RPMI7951 (cell line): ENCODE results near the gene NEURL4. TPM values are rescaled to one million over a fixed set of nuclear protein-coding genes. Genes with fewer than 3 reads are reported as not detected.
"Not testable (repeated sequence)": the region's sequence is repeated elsewhere in the genome, so short reads cannot be mapped to it uniquely, and the experiment has no call there.

Experiments
- DNase-seq: peaks from one replicate; pipeline ENCODE4 v3.0.0-alpha.2; 2012; ENCODE audit warnings: low read depth
- total RNA-seq: library from RNA; depleted of rRNA; stranded (reverse); fragments of >200 nt; shearing (Covaris generic); gene quantifications from 2 replicates; pipeline ENCODE4 v1.2.3, GENCODE V29; 2014

Gene NEURL4
- total RNA-seq, 1 experiment from 2014 or later: 3.5 TPM

DNA sequence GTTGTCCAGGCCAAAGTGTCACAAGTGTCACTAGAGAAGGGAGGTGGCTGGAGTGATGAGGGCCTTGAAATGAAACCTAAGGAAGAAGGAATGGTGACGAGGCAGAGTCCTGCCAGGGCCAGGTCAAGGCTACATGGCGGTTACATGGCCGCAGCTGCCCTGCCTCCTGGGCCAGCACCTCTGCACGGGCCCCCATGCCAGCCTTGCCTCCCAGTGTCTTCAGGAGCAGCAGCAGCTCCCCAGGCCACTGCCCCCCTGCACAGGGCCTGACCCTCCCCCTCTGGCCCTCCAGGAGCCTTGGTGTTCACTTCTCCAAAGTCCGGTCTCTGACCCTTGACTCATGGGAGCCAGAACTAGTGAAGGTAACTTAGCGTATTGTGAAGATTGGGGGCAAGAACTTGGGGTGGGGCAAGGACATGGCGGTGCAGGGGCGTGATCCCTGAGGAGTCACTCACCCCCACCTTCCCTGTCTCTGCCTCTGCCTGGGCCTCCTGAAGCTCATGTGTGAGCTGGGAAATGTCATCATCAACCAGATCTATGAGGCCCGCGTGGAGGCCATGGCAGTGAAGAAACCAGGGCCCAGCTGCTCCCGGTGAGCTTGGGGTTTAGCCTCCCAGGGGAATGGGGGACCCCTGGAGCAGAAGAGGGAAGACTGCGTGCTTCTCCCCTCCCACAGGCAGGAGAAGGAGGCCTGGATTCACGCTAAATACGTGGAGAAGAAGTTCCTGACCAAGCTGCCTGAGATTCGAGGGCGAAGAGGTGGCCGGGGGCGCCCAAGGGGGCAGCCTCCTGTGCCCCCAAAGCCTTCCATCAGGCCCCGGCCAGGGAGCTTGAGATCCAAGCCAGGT is 18.7 kb upstream of the NEURL4 start:
- DNase-seq: no peak

DNA sequence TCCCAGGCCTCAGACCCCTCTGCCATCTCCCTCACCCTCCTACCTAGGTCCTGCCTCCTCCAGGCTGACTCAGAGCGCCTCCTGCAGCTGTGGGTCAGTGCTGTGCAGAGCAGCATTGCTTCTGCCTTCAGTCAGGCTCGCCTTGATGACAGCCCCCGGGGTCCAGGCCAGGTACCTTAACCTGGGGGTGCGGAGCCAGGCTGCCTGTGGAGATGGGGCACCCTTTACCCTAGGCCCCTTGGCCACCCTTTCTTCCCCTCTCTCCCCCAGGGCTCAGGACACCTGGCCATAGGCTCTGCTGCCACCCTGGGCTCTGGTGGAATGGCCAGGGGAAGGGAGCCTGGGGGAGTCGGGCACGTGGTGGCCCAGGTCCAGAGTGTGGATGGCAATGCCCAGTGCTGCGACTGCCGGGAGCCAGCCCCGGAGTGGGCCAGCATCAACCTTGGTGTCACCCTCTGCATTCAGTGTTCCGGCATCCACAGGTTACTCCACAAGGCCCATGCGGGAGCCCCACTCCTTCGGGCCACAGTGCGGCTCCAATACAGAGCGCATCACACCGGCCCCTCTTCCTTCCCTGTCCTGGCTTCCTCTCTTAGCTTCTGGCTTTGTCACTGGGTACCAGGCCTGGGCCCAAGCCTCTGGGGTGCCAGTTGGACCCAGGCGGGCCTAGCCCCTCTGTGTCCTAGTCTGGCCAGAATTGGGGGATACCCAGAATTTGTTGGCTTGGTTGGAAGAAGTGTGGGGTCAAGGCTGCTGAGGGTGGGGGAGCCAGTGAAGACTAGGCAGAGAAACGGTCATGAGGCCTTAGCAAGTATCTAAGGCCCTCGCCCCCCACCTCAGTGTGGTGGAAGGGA is 17.9 kb upstream of the NEURL4 start:
- no peak for DNase-seq

DNA sequence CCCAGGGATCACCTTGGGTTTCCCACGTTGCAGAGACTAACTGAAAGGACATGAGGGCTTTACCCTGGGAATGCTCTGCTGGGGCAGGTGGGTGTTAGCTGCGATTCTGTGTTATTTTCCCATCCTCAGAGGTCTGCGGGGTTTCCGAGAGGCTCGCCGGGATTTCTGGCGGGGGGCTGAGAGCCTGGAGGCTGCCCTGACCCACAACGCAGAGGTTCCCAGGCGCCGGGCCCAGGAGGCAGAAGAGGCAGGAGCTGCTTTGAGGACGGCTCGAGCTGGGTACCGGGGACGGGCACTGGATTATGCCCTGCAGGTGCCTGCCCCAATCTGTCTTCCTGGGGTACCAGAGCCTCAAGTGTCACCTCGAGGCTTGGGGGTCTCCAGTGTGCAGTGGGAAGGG is 14.1 kb upstream of the NEURL4 start:
- no peak for DNase-seq

DNA sequence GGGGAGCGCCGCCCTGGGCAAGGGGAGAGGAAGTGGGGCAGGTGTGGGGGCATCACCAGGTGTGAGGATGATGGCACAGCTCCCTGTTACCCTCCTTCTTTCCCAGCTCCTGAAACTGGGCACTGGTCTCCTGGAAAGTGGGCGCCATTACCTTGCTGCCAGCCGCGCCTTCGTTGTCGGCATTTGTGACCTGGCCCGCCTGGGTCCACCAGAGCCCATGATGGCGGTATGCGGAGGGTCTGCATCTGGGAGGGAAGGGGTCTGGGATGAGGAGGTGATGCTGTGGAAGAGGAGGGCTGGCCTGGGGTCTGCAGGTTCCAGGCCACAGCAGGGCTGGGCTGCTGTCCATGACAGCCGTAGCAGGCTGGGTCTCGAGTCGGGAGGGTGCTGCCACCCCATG is 12.7 kb upstream of the NEURL4 start:
- DNase-seq: no peak

DNA sequence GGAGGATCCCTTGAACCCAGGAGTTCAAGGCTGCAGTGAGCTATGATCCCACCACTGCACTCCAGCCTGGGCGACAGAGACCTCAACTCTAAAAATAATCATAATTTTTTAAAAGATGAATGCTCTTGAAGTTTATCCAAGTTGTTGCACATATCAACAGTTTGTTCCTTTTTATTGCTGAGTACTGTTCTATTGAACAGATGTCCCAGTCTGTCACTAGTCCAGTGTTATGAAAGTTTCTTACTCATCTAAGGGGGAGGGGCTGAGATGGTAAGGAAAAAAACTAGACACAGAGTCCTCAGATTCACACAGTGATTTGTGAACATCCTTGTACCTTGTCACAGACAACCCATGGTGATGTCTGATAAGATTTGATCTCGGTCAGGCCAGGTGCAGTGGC is 11.0 kb upstream of the NEURL4 start:
- DNase-seq: peak; percentile 17

DNA sequence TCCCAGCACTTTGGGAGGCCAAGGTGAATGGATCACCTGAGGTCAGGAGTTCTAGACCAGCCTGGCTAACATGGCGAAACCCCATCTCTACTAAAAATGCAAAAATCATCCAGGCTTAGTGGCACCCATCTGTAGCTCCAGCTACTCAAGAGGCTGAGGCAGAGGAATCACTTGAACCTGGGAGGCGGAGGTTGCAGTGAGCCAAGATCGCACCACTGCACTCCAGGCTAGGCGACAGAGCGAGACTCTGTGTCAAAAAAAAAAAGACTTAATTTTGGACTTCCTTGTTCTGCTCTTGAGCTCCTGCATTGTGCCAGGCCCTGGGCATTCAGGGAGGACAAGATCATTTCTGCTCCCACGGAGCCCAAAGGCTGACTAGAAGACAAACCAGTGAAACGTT is 8.5 kb upstream of the NEURL4 start:
- not testable (repeated sequence) for DNase-seq

DNA sequence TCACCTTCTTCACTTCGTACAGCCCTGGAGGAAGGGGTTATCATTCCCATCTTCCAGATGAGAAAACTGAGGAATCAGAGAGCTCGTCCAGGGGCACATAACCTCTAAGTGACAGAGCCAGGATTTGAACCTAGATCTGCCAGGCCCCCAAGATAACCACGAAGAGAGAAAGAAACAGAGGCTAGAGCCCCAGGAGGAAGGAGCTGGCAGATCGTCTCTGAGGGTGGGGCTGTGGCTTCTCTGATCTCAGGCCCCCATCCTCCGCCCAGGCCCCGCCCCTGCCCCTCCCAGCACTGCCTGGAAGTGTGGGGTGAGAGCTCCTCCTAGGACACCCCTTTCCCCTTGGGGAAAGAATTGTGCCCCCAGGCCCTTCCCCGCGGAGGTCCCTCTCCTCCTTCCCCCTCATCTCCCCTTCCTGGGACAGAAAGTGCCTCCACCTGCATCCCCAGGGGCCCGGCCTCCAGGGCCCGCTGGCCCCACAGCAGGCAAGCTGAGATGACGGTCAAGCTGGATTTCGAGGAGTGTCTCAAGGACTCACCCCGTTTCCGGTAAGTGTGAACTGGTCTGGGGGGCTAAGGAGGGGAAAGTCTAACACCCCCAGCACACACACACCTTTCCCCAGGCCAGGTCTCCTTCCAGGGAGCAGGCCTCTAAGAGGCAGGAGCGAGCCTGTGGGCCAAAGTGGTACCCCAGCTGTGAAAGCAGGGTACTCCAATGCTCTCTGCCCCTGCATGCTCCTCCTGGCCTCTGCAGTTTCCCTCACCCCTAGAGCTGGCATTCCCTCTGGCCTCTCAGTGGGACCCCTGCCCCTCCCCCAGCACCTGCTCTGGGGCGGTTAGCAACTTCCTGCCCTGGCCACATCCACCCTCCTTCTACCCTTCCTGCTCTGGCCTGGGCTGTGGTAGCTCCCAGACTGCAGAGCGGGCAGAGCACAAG is 7.4 kb upstream of the NEURL4 start, which contains the start of gene ACAP1:
TSS of gene ACAP1 (plus strand) at position 290 of the 936 bp plus-strand sequence. CDS start at position 496, 206 bp downstream.
- DNase-seq: no peak

DNA sequence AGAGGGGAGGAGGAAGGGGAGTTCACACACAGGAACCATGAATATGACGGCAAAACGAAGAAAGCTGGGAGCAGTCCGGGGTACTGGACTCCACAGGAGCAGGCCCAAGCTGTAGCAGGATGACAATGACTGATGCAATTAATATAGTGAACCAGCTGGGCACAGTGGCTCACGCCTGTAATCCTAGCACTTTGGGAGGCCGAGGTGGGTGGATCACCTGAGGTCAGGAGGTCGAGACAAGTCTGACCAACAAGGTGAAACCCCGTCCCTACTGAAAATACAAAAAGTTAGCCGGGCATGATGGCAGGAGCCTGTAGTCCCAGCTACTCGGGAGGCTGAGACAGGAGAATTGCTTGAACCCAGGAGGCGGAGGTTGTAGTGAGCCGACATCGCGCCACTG is 6.6 kb upstream of the NEURL4 start:
- DNase-seq: not testable (repeated sequence)

DNA sequence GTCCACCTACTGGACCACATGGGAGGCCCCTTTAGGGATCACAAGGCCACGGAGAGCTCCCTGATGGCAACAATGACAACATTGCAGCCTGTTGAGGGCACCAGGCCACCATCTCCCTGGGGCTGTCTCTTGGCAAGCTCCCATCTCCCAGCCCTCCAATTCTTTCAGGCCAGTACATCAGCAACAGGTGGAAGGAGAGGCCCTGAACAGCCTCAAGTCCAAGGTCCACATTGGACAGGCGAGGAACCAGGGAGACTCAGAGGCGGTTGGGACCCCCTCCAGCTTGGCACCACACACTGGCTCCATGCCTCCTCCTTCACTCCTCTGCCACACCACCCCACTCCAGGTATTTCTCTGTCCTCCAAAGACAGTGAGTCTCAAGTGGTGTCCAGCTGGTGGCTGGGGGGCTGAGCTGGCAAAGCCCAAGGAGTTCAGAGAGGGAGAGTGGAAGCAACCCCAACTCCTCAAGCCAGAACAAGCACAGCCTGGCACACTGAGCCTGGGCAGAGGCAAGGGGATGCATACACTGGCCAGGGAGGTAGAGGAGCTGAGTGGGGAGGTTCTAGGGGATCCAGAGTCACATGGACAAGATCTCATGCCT is 5.9 kb upstream of the NEURL4 start:
- DNase-seq: no peak

DNA sequence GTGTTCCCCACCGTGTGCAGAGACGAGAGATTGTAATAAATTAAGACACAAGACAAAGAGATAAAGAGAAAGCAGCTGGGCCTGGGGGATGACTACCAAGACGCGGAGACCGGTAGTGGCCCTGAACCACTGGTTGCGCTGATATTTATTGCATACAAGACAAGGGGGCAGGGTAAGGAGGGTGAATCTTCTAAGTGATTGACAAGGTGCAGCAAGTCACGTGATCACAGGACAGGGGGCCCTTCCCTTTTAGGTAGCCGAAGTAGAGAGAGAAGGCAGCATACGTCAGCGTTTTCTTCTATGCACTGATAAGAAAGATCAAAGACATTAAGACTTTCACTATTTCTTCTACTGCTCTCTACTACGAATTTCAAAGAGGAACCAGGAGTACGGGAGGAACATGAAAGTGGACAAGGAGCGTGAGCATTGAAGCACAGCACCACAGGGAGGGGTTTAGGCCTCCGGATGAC is 3.5 kb upstream of the NEURL4 start:
- DNase-seq: not testable (repeated sequence)

DNA sequence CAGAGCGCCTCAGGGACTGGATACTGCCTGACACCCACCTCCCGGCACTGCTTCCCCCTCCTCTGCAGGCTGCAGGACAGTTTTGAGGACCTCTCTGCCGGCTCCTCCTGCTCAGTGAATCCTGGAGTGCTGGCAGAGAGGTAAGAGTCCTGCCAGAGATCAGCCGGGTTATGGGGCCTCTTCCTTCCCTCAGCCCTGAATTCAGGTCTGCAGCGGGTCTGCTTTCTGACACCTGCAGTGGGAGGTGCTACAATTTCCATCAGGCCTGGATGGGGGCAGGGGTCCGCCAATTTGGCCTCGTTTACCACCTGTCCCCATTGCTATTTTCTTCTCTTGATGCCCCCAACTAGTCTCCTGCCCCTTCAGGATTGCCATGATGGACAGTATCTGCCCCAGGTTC is 3.0 kb upstream of the NEURL4 start:
- no peak for DNase-seq

DNA sequence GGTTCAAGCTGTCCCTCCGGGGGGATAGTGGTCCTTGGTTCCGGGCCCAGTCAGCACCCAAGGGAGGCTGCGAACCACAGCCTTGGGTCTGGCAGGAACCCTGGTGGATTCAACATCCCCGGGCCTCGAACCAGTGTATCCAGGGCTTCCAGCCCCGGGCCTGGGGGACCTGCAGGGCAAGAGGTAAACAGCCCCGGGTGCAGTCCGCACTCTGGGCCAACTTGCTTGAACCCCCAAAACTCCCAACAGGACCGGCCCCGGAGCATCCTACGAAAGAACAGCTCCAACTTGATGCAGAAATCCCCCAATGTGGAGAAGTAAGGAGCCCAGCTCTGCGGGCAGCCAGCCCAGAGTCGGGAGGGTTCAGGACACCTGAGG is 1.5 kb upstream of the NEURL4 start:
- DNase-seq: no peak

DNA sequence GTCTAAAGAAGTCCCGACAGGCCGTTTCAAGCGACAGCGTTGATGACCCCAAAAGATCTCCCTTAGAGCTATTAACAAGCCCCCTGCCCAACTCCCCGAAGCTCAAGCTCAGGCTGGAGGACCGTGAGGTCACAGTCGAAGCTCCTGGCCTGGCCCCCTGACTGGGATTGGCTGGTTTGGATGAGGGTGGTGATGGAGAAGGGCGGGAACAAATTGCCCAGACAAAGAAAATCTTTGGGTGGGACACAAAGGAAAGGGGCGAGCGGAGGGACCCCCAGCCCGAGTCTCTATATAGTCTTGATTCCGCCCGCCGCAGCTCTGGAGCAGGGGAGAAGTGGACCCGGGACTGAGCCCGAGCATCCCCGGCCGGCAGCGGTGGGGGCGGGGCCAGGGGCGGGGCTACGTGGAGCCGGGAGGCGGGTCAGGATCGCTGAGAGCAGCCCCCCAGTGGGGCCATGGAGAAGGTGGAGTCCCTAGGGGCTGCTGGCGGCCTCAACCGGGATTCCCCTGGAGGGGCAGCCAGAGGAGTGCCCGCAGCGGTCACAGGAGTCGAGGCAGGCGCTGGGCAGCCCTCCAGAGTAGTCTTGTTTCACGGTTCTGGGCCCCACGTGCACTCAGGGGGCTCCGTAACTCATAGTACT is 982 bp upstream of the NEURL4 start:
- DNase-seq: peak; percentile 77

DNA sequence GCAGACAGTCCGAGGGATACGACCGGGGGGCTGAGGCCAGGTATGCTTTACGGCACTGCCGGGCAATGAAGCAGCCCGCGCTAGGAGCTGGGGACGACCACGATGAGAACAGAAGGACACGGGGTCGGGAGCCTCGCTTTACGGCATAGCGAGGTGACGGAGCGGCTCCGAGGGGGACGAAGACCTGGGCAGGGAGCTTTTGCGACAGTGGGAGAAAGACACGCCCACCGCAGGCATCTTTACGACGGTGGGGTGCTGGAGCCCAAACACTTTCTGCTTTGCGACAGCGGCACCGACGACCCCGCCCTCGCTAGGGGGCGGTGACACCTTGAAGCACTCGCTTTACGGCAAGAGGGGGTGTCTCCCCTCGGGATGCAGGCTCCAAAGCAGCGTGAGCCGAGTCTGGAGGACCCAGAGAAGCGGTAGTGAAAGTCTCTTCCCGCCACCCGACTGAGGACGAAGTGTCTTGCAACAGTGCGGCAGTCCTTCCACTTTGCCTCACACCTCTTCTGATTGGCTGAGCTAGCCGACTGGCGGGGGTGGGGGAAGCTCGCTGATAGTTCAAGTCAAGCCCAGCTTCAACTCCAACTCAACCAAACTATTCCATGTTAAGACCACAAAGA is 350 bp upstream of the NEURL4 start:
- DNase-seq: peak; percentile 97

DNA sequence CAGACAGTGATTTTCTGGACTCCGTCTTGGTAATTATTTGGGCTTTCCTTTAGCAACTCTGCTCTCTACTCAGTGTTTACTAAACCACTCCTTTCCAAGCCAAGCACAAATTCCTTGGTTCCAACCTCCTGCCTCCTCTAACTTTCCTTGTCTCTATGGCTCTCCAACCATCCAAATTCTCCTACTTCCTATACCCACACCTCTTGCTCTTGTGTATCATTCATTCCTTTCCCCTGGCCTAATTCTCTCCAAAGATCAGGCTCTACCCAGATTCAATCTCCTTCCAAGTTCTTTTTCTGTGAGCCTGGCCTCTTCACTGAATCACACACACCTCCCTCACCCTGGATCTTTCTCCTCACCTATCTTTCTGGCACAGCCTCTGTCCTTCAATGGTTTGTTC is 1.1 kb downstream of the NEURL4 start:
- DNase-seq: no peak

DNA sequence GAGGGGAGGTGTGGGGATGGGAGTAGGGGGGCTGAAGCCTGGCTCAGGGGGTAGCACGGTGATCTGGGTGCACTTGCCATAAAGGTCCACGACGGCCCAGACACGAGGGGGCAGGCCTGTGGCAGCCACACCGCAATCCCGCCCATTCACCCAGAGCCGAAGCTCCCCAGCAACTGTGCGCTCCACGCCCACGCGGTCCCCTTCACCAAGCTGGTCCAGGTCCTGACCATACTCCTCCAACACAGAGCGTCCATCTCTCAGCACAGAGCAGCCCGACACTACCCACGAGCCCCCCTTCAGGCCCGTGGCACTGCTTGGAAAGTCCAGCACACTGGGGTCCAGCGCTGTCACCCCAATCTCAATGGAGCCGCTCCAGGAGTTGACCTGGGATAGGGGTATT is 1.6 kb downstream of the NEURL4 start:
- DNase-seq: no peak

DNA sequence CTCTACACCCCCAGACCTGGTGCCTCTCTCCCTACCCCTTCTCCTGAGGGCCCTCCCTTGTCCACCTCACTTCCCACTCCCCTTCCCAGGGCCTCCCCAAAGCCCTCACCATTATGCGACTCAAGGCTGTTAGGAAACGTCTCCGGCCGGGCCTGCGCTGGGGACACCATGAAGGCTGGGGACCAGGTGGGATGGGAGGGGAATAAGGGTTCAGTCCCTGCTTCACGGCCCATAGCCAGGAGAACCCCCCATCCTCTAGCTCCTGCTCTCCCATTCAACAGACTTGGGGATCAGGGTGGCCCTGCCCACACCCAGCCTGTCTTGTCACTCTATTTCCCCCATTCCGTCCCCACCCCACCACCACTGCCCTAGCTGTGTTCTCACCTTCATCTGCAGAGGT is 2.1 kb downstream of the NEURL4 start:
- DNase-seq: no peak

DNA sequence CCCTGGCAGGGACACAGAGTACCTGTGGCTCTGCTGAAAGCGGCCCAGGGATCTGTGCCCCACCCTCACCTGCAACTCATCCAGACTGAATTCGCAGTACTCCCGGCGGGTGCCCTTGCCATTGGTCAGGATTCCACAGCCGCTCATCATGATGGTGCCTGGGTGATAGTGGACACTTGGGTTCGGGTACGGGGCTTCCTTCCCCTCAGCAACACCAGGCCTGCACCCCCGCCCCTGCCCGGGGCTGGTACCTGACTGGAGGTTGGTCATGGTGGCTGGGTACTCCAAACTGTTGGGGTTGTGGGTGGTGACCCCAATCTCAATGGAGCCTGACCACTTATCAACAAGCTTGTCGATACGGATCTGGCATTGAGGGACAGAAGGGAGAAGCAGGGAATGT is 2.9 kb downstream of the NEURL4 start:
- no peak for DNase-seq

DNA sequence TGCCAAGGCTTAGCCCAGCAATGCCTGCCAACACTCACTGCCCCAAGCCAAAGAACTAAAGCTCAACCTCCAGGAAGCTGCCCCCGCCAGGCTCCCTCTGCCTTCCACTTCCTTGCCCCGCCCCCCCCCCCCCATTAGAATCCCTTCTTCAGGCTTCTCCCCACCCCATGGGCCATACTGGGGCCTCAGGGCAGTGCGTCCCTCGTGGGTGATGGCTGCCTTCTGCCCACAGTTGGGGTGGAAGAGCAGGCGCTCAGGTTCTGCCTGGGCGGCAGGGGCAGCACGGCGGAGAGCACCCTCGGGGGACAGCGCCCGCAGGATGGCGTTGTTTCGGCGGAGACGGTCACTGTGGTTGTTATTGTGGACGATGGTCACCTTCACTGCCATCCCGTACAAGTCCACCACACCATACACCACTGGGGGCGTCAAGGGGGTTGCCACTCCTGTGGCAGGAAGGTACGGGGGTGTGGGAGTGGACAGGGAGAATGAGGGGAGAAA is 4.1 kb downstream of the NEURL4 start:
- DNase-seq: no peak

DNA sequence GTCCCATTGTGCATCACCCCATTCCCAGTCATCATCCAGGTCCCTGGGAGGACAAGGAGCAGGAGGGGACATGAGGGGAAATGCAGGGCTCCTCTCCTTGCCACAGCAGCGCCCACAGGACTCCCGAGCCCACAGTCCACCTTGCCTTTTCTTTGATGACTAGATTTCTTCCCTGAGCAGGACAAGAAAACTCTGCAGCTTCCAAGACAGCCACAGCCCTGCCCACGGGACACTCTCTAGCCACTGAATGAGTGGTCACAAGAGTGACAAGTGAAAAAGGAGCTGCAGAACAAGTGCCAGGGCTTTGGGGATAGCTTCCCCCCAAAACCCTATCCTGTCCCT is 4.7 kb downstream of the NEURL4 start:
- DNase-seq: no peak
